GM12865 (cell line): ENCODE results near the gene TRIP4.

Experiments used
- DNase-seq: peaks from one replicate; pipeline ENCODE4 v3.0.0; 2010; ENCODE audit warnings: low read depth
- H3K4me3 ChIP-seq: 2 replicates; pipeline ENCODE4 v1.5.1; 2011; ENCODE audit warnings: mild to moderate bottlenecking, low read depth, low read length, control low read depth
- TF ChIP-seq, protein P1 (sequence below): IDR thresholded peaks from 2 replicates; pipeline ENCODE4 v1.5.1; 2011; ENCODE audit warnings: low read length, control low read depth, low read depth, inconsistent platforms; ENCODE audit not compliant: insufficient read depth; ENCODE audit errors: missing control alignments

Gene TRIP4

GRCh38 chr15:64430000-64430735 lies 42.5 kb downstream of the TRIP4 start:
- TF ChIP-seq, protein P1, sequence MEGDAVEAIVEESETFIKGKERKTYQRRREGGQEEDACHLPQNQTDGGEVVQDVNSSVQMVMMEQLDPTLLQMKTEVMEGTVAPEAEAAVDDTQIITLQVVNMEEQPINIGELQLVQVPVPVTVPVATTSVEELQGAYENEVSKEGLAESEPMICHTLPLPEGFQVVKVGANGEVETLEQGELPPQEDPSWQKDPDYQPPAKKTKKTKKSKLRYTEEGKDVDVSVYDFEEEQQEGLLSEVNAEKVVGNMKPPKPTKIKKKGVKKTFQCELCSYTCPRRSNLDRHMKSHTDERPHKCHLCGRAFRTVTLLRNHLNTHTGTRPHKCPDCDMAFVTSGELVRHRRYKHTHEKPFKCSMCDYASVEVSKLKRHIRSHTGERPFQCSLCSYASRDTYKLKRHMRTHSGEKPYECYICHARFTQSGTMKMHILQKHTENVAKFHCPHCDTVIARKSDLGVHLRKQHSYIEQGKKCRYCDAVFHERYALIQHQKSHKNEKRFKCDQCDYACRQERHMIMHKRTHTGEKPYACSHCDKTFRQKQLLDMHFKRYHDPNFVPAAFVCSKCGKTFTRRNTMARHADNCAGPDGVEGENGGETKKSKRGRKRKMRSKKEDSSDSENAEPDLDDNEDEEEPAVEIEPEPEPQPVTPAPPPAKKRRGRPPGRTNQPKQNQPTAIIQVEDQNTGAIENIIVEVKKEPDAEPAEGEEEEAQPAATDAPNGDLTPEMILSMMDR, result no peak
- H3K4me3 ChIP-seq, result peak overlapping the region; percentile 20
- peak; percentile 83 for DNase-seq

- DNase-seq, result no peak
- no peak overlapping the region for H3K4me3 ChIP-seq
- TF ChIP-seq, protein P1, result no peak
Measured at GRCh38 chr15:64437982-64438381, 50.3 kb downstream of the TRIP4 start.

DNA sequence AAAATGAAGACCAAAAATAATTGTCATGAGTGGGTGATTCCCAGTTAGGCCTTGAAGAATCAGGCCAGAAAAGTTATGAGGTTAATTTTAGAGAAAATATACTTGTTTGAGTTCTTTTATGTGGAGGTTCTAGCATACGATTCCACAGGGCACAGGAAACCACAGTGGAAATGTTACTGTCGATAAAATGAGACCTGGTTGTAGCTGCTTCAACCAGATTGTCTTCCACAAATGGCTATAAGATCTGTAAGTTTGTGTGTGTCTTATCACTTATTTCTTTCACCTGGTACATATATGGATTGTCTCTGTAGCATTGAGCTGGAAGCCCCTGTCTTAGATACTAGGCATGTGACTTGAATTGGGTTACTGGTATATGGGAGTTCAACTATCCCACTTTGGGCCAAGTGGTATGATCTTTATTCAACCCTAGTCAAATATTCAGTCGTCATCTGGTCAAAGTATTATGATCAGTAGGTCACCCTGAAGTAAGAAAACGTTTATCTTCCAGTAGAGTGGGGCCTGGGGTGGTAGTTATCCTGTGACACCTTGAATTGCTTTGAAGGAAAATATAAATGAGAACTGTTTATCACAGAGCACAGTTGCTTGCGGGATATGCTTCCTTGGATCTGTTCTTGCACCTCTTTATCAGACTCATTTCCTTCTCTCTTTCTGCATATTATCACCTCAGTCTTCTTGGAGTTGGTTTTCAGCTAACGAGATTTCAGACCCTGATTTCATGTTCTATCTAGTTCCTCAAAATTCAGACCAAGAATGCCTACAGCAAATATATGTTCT lies 51.2 kb downstream of the TRIP4 start:
- TF ChIP-seq, protein P1, result no peak

GRCh38 chr15:64441852-64442251 lies 54.2 kb downstream of the TRIP4 start:
- no peak overlapping the region for H3K4me3 ChIP-seq
- no peak for DNase-seq
- TF ChIP-seq, protein P1, result no peak

More for the DNA sequence above, 51.2 kb downstream of the TRIP4 start:
- DNase-seq, result no peak
- no peak overlapping the region for H3K4me3 ChIP-seq

- TF ChIP-seq, protein P1, result no peak
- H3K4me3 ChIP-seq, result no peak overlapping the region
Measured at GRCh38 chr15:64443016-64443415, 55.4 kb downstream of the TRIP4 start.

GRCh38 chr15:64443747-64444621 lies 56.3 kb downstream of the TRIP4 start:
- DNase-seq, result peak; percentile 83
- TF ChIP-seq, protein P1, result no peak
- H3K4me3 ChIP-seq, result peak overlapping the region; percentile 15

More at GRCh38 chr15:64443016-64443415, 55.4 kb downstream of the TRIP4 start:
- DNase-seq, result no peak
